Thyroid gland (tissue), 4 donors: ENCODE measurements around the gene PFN4. TPM values are rescaled to one million over a fixed set of nuclear protein-coding genes. Genes with fewer than 3 reads are reported as not detected.

Experiments
- DNase-seq, 2 donors: peaks; one replicate each; pipeline ENCODE4 v3.0.0-alpha.2; 2019
- H3K27ac ChIP-seq, 3 donors: fragments of 200-600 bp; sonication (generic); 1 replicate in 2 of 3; 2 replicates in 1 of 3; pipeline ENCODE4 v1.5.1; 2016 to 2019; ENCODE audit warnings: mild to moderate bottlenecking in 1 of 3, moderate library complexity in 1 of 3
- H3K27me3 ChIP-seq: fragments of 200-600 bp; sonication (generic); one replicate; pipeline ENCODE4 v1.5.1; 2019
- H3K36me3 ChIP-seq, 2 donors: fragments of 200-600 bp; sonication (generic); one replicate each; pipeline ENCODE4 v1.5.1; 2016 to 2019
- H3K4me1 ChIP-seq, 2 donors: fragments of 200-600 bp; sonication (generic); one replicate each; pipeline ENCODE4 v1.5.1; 2017 to 2019
- H3K4me3 ChIP-seq, 3 donors: fragments of 200-600 bp; sonication (generic); replicated peaks in 1 of 3; 1 replicate in 2 of 3; 2 replicates in 1 of 3; pipeline ENCODE4 v1.5.1; 2016; ENCODE audit warnings: mild to moderate bottlenecking in 1 of 3
- H3K9me3 ChIP-seq: fragments of 200-600 bp; sonication (generic); one replicate; pipeline ENCODE4 v1.5.1; 2017
- CTCF ChIP-seq, 6 experiments: fragments of 200-600 bp in 3 of 6; fragments of 450-650 bp in 3 of 6; sonication (generic) in 3 of 6; IDR thresholded peaks; one replicate each; pipeline ENCODE4 v1.5.1; 2016 to 2019; ENCODE audit warnings: antibody characterized with exemption in 6 of 6, mild to moderate bottlenecking in 2 of 6, inconsistent platforms in 1 of 6, moderate library complexity in 1 of 6
- POLR2A ChIP-seq, 2 donors: fragments of 450-650 bp; IDR thresholded peaks; one replicate each; pipeline ENCODE4 v1.6.1; 2017; ENCODE audit warnings: antibody characterized with exemption in 2 of 2, mild to moderate bottlenecking in 2 of 2, moderate library complexity in 1 of 2
- WGBS, 2 donors: methylation state at CpG; one replicate each; pipeline ENCODE4 v1.1.5; 2017; 5-methylcytosine and 5-hydroxymethylcytosine counted together
- intact Hi-C: fragments of 100-400 bp; cut with DNase I; formaldehyde crosslinking; loops from one replicate; pipeline ENCODE4 v1.15.1; 2023
- total RNA-seq, 4 donors: library from RNA; depleted of rRNA; stranded (reverse); fragments of >200 nt; gene quantifications; one replicate each; pipeline ENCODE4 v1.2.3, GENCODE V29; 2016

Gene PFN4
- total RNA-seq, 4 donors from 2014 or later, result 1.0 to 3.5 (median 2.0) TPM; not detected in 1

- Histone ChIP-seq H3K27me3 (no peaks in the 10 kb centered on the region), H3K27ac (no peak overlapping the region), H3K4me1 (no peaks in the 10 kb centered on the region), H3K36me3 (no peaks in the 10 kb centered on the region), H3K4me3 (no peak overlapping the region), H3K9me3 (no peaks in the 10 kb centered on the region)
- intact Hi-C loops, result no loop called here
- 97% methylated on average over 1 of the region's 1 CpG for WGBS, 2 donors
- DNase-seq, result no peak
- TF ChIP-seq POLR2A (IDR thresholded peaks at IDR 0.05) (no peak), CTCF (IDR thresholded peaks at IDR 0.05) (no peak)
Measured at GRCh38 chr2:24162494-24162893, 39.4 kb upstream of the PFN4 start.

- no peak for DNase-seq
- TF ChIP-seq CTCF (IDR thresholded peaks at IDR 0.05) (no peak), POLR2A (IDR thresholded peaks at IDR 0.05) (no peak)
- intact Hi-C loops, result no loop called here
- no peak overlapping the region for H3K27ac ChIP-seq
- H3K27me3 ChIP-seq, result no peaks in the 10 kb centered on the region
- no peaks in the 10 kb centered on the region for H3K4me1 ChIP-seq
- H3K4me3 ChIP-seq, result no peak overlapping the region
- H3K9me3 ChIP-seq, result no peaks in the 10 kb centered on the region
- no peaks in the 10 kb centered on the region for H3K36me3 ChIP-seq
Measured at GRCh38 chr2:24160761-24161160, 37.6 kb upstream of the PFN4 start.

- Histone ChIP-seq H3K27ac (no peak overlapping the region), H3K4me1 (no peaks in the 10 kb centered on the region), H3K4me3 (no peak overlapping the region), H3K9me3 (no peaks in the 10 kb centered on the region), H3K27me3 (no peaks in the 10 kb centered on the region), H3K36me3 (no peaks in the 10 kb centered on the region)
- 95 to 98% methylated on average over 4 of the region's 4 CpGs for WGBS, 2 donors
- intact Hi-C loops, result no loop called here
- TF ChIP-seq POLR2A (IDR thresholded peaks at IDR 0.05), result no peak
- TF ChIP-seq CTCF (IDR thresholded peaks at IDR 0.05), result no peak
- no peak for DNase-seq
Measured at GRCh38 chr2:24159708-24160107, 36.6 kb upstream of the PFN4 start.

- no peak for TF ChIP-seq CTCF (IDR thresholded peaks at IDR 0.05)
- no peak for TF ChIP-seq POLR2A (IDR thresholded peaks at IDR 0.05)
- WGBS, 2 donors, result 86 to 88% methylated on average over 5 of the region's 5 CpGs
- Histone ChIP-seq H3K27me3 (no peaks in the 10 kb centered on the region), H3K27ac (no peak overlapping the region), H3K36me3 (no peaks in the 10 kb centered on the region), H3K4me1 (no peaks in the 10 kb centered on the region), H3K4me3 (no peak overlapping the region), H3K9me3 (no peaks in the 10 kb centered on the region)
- DNase-seq, result no peak
- intact Hi-C loops, result no loop called here
Measured at GRCh38 chr2:24158131-24158530, 35.0 kb upstream of the PFN4 start.

- TF ChIP-seq POLR2A (IDR thresholded peaks at IDR 0.05) (no peak), CTCF (IDR thresholded peaks at IDR 0.05) (no peak)
- no peaks in the 10 kb centered on the region for H3K27me3 ChIP-seq
- 91 to 93% methylated on average over 4 of the region's 4 CpGs for WGBS, 2 donors
- H3K4me3 ChIP-seq, result no peak overlapping the region
- H3K27ac ChIP-seq, result no peak overlapping the region
- H3K9me3 ChIP-seq, result no peaks in the 10 kb centered on the region
- no peaks in the 10 kb centered on the region for H3K4me1 ChIP-seq
- DNase-seq, result no peak
- intact Hi-C loops, result no loop called here
- no peaks in the 10 kb centered on the region for H3K36me3 ChIP-seq
Measured at GRCh38 chr2:24153478-24153877, 30.3 kb upstream of the PFN4 start.
